Tibial nerve (tissue), 3 donors: ENCODE measurements around the gene PTK7.

Source experiments
- CTCF ChIP-seq, 5 experiments: fragments of 200-600 bp in 3 of 5; fragments of 450-650 bp in 2 of 5; sonication (generic) in 3 of 5; IDR thresholded peaks; one replicate each; pipeline ENCODE4 v1.5.1; 2016 to 2019; ENCODE audit warnings: antibody characterized with exemption in 5 of 5, mild to moderate bottlenecking in 3 of 5, moderate library complexity in 2 of 5
- POLR2A ChIP-seq, 2 donors: fragments of 450-650 bp; IDR thresholded peaks; one replicate each; pipeline ENCODE4 v1.6.1; 2017; ENCODE audit warnings: antibody characterized with exemption in 2 of 2, mild to moderate bottlenecking in 2 of 2, moderate library complexity in 2 of 2

DNA sequence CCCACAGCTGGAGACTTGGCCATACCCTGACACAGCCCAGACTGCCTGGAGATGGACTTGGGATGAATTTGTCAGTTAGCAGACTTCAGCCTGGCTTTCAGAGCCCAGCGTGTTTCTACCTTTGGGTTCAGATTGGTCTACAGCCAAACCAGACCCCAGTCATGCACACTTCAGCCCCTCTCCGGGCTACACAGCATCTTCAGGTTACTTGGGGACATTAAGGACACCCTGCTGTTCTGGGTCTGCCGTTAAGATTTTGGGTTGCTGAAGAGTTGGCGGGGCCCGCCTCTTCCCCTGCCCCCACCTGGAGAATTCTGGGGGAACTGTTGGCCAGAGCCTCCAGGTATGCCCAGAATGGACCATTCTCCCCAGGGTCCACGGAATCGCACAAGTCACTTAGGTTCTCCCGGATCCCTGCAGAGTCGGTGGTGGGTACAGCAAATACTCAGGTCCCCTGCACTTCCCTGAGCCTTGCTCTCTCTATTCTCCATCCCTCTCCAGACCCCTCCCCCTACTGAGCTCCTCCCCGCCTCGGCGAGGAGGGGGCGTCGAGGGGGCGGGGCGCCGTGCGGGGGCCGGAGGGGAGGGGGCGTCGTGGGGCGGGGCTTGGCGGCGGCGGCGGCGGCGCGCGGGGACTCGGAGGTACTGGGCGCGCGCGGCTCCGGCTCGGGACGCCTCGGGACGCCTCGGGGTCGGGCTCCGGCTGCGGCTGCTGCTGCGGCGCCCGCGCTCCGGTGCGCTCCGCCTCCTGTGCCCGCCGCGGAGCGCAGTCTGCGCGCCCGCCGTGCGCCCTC, at the start of gene PTK7:
- TF ChIP-seq CTCF (IDR thresholded peaks at IDR 0.05) (no peak), POLR2A (IDR thresholded peaks at IDR 0.05) (no peak)
